A549 (cell line): ENCODE results near the gene NPM1.
"Not testable (repeated sequence)": the region's sequence is repeated elsewhere in the genome, so short reads cannot be mapped to it uniquely, and the experiment has no call there.

Experiments used
- CEBPB ChIP-seq, 2 experiments: fragments of >200 bp in 1 of 2; sonication (Bioruptor Twin) in 1 of 2; formaldehyde crosslinking in 1 of 2; IDR thresholded peaks; 2 replicates each; pipeline ENCODE4 v1.6.1; 2012 to 2016
- CHD2 ChIP-seq: fragments of 150-350 bp; IDR thresholded peaks from 2 replicates; pipeline ENCODE4 v1.6.1; 2014; ENCODE audit warnings: low read length; ENCODE audit not compliant: partially characterized antibody
- CTCF ChIP-seq: fragments of >200 bp; sonication (Bioruptor Twin); formaldehyde crosslinking; IDR thresholded peaks from 3 replicates; pipeline ENCODE4 v1.5.1; 2016
- ESRRA ChIP-seq: fragments of 150-350 bp; IDR thresholded peaks from 2 replicates; pipeline ENCODE4 v1.6.1; 2014; ENCODE audit warnings: mild to moderate bottlenecking, low read length, borderline replicate concordance
- HDAC2 ChIP-seq: fragments of 200-600 bp; sonication (generic); IDR thresholded peaks from 2 replicates; pipeline ENCODE4 v1.6.1; 2016
- KDM1A ChIP-seq: fragments of 200-600 bp; sonication (generic); IDR thresholded peaks from 2 replicates; pipeline ENCODE4 v1.6.1; 2016; ENCODE audit warnings: low read depth, mild to moderate bottlenecking
- POLR2A ChIP-seq: IDR thresholded peaks from 2 replicates; pipeline ENCODE4 v1.6.1; 2012; ENCODE audit warnings: mild to moderate bottlenecking, low read length
- POLR2AphosphoS2 ChIP-seq: conservative IDR thresholded peaks from 2 replicates; pipeline ENCODE4 v1.6.1; 2012; ENCODE audit warnings: low read length, improper control_type of control experiment, inconsistent platforms
- RCOR1 ChIP-seq: fragments of 150-350 bp; IDR thresholded peaks from 2 replicates; pipeline ENCODE4 v1.6.1; 2014; ENCODE audit warnings: antibody characterized with exemption, low read length, low read depth
- TFCP2L1 ChIP-seq: fragments of 250-450 bp; sonication (Bioruptor Pico); IDR thresholded peaks from 2 replicates; pipeline ENCODE4 v1.5.0; 2021; ENCODE audit warnings: mild to moderate bottlenecking

- TF ChIP-seq CTCF; CHD2; HDAC2; KDM1A; RCOR1; CEBPB (IDR thresholded peaks at IDR 0.05); TFCP2L1 (CRISPR knock-in tag); POLR2AphosphoS2; ESRRA; POLR2A: not testable (repeated sequence)
Measured at GRCh38 chr5:171398660-171399059, 11.0 kb downstream of the NPM1 start.
